ENCODE results near the gene ACCSL.

ACCSL gene

GRCh38 chr11:44033411-44033850, 14.3 kb upstream of the ACCSL start:
- Histone ChIP-seq H3K4me3 (ENCODE audit: low read length in 2 of 2) (no peak overlapping the region), H3K27ac (ENCODE audit: low read length) (peak overlapping the region; percentile 82), H3K27me3 (ENCODE audit: control insufficient read depth in 1 of 2, insufficient read depth in 2 of 2, low read length in 2 of 2) (no peaks in the 10 kb centered on the region), H3K9ac (ENCODE audit: low read length in 2 of 2) (no peak overlapping the region), H3K36me3 (ENCODE audit: control insufficient read depth in 2 of 2, insufficient read depth in 2 of 2, low read length in 2 of 2) (no peaks in the 10 kb centered on the region), H3K4me1 (ENCODE audit: control insufficient read depth, insufficient read depth, low read length) (peaks cover 50% of the 10 kb centered on the region), H3K9me3 (ENCODE audit: control insufficient read depth in 2 of 2, low read length in 2 of 2) (no peaks in the 10 kb centered on the region)

GRCh38 chr11:44033856-44034255, 13.9 kb upstream of the ACCSL start:
- Histone ChIP-seq H3K4me1 (ENCODE audit: control insufficient read depth, insufficient read depth, low read length) (peaks cover 50% of the 10 kb centered on the region), H3K27ac (ENCODE audit: low read length) (no peak overlapping the region), H3K4me3 (ENCODE audit: low read length in 2 of 2) (no peak overlapping the region), H3K9me3 (ENCODE audit: control insufficient read depth in 2 of 2, low read length in 2 of 2) (no peaks in the 10 kb centered on the region), H3K9ac (ENCODE audit: low read length in 2 of 2) (no peak overlapping the region), H3K27me3 (ENCODE audit: control insufficient read depth in 1 of 2, insufficient read depth in 2 of 2, low read length in 2 of 2) (no peaks in the 10 kb centered on the region), H3K36me3 (ENCODE audit: control insufficient read depth in 2 of 2, insufficient read depth in 2 of 2, low read length in 2 of 2) (no peaks in the 10 kb centered on the region)

GRCh38 chr11:44034639-44035038, 13.1 kb upstream of the ACCSL start:
- Histone ChIP-seq H3K27me3 (ENCODE audit: control insufficient read depth in 1 of 2, insufficient read depth in 2 of 2, low read length in 2 of 2) (no peaks in the 10 kb centered on the region), H3K27ac (ENCODE audit: low read length) (no peak overlapping the region), H3K36me3 (ENCODE audit: control insufficient read depth in 2 of 2, insufficient read depth in 2 of 2, low read length in 2 of 2) (no peaks in the 10 kb centered on the region), H3K4me3 (ENCODE audit: low read length in 2 of 2) (no peak overlapping the region), H3K9ac (ENCODE audit: low read length in 2 of 2) (no peak overlapping the region), H3K4me1 (ENCODE audit: control insufficient read depth, insufficient read depth, low read length) (peaks cover 45% of the 10 kb centered on the region), H3K9me3 (ENCODE audit: control insufficient read depth in 2 of 2, low read length in 2 of 2) (no peaks in the 10 kb centered on the region)

- Histone ChIP-seq H3K9me3 (ENCODE audit: control insufficient read depth in 2 of 2, low read length in 2 of 2) (no peaks in the 10 kb centered on the region), H3K36me3 (ENCODE audit: control insufficient read depth in 2 of 2, insufficient read depth in 2 of 2, low read length in 2 of 2) (no peaks in the 10 kb centered on the region), H3K27ac (ENCODE audit: low read length) (peak overlapping the region; percentile 2), H3K4me1 (ENCODE audit: control insufficient read depth, insufficient read depth, low read length) (peaks cover 23% of the 10 kb centered on the region), H3K27me3 (ENCODE audit: control insufficient read depth in 1 of 2, insufficient read depth in 2 of 2, low read length in 2 of 2) (no peaks in the 10 kb centered on the region), H3K9ac (ENCODE audit: low read length in 2 of 2) (no peak overlapping the region), H3K4me3 (ENCODE audit: low read length in 2 of 2) (peak overlapping the region in 1 of 2 donors; percentile 22)
Observed at GRCh38 chr11:44036811-44037657, 10.7 kb upstream of the ACCSL start.

GRCh38 chr11:44037658-44037998, 10.2 kb upstream of the ACCSL start:
- Histone ChIP-seq H3K4me3 (ENCODE audit: low read length in 2 of 2) (no peak overlapping the region), H3K27me3 (ENCODE audit: control insufficient read depth in 1 of 2, insufficient read depth in 2 of 2, low read length in 2 of 2) (no peaks in the 10 kb centered on the region), H3K36me3 (ENCODE audit: control insufficient read depth in 2 of 2, insufficient read depth in 2 of 2, low read length in 2 of 2) (no peaks in the 10 kb centered on the region), H3K9me3 (ENCODE audit: control insufficient read depth in 2 of 2, low read length in 2 of 2) (no peaks in the 10 kb centered on the region), H3K27ac (ENCODE audit: low read length) (peak overlapping the region; percentile 2), H3K9ac (ENCODE audit: low read length in 2 of 2) (no peak overlapping the region), H3K4me1 (ENCODE audit: control insufficient read depth, insufficient read depth, low read length) (peaks cover 17% of the 10 kb centered on the region)

- Histone ChIP-seq H3K36me3 (ENCODE audit: control insufficient read depth in 2 of 2, insufficient read depth in 2 of 2, low read length in 2 of 2) (no peaks in the 10 kb centered on the region), H3K27me3 (ENCODE audit: control insufficient read depth in 1 of 2, insufficient read depth in 2 of 2, low read length in 2 of 2) (peaks cover 0 to 2% of the 10 kb centered on the region in 2 donors), H3K9ac (ENCODE audit: low read length in 2 of 2) (no peak overlapping the region), H3K27ac (ENCODE audit: low read length) (no peak overlapping the region), H3K4me3 (ENCODE audit: low read length in 2 of 2) (no peak overlapping the region), H3K4me1 (ENCODE audit: control insufficient read depth, insufficient read depth, low read length) (no peaks in the 10 kb centered on the region), H3K9me3 (ENCODE audit: control insufficient read depth in 2 of 2, low read length in 2 of 2) (no peaks in the 10 kb centered on the region)
Observed at GRCh38 chr11:44043157-44043556, 4.6 kb upstream of the ACCSL start.

- no peaks in the 10 kb centered on the region for H3K36me3 ChIP-seq (ENCODE audit: control insufficient read depth in 2 of 2, insufficient read depth in 2 of 2, low read length in 2 of 2)
- H3K4me3 ChIP-seq (ENCODE audit: low read length in 2 of 2): no peak overlapping the region
- no peaks in the 10 kb centered on the region for H3K4me1 ChIP-seq (ENCODE audit: control insufficient read depth, insufficient read depth, low read length)
- peaks cover 2 to 4% of the 10 kb centered on the region in 2 donors for H3K27me3 ChIP-seq (ENCODE audit: control insufficient read depth in 1 of 2, insufficient read depth in 2 of 2, low read length in 2 of 2)
- H3K9me3 ChIP-seq (ENCODE audit: control insufficient read depth in 2 of 2, low read length in 2 of 2): no peaks in the 10 kb centered on the region
- no peak overlapping the region for H3K27ac ChIP-seq (ENCODE audit: low read length)
- no peak overlapping the region for H3K9ac ChIP-seq (ENCODE audit: low read length in 2 of 2)
Observed at GRCh38 chr11:44046182-44046581, 1.6 kb upstream of the ACCSL start.

GRCh38 chr11:44047298-44047697, 483 bp upstream of the ACCSL start:
- Histone ChIP-seq H3K36me3 (ENCODE audit: control insufficient read depth in 2 of 2, insufficient read depth in 2 of 2, low read length in 2 of 2) (no peaks in the 10 kb centered on the region), H3K4me1 (ENCODE audit: control insufficient read depth, insufficient read depth, low read length) (no peaks in the 10 kb centered on the region), H3K27ac (ENCODE audit: low read length) (no peak overlapping the region), H3K9me3 (ENCODE audit: control insufficient read depth in 2 of 2, low read length in 2 of 2) (no peaks in the 10 kb centered on the region), H3K9ac (ENCODE audit: low read length in 2 of 2) (no peak overlapping the region), H3K4me3 (ENCODE audit: low read length in 2 of 2) (no peak overlapping the region), H3K27me3 (ENCODE audit: control insufficient read depth in 1 of 2, insufficient read depth in 2 of 2, low read length in 2 of 2) (peaks cover 2 to 6% of the 10 kb centered on the region in 2 donors)

GRCh38 chr11:44049832-44050231, 2.1 kb downstream of the ACCSL start:
- no peak overlapping the region for H3K9ac ChIP-seq (ENCODE audit: low read length in 2 of 2)

GRCh38 chr11:44051171-44051570, 3.4 kb downstream of the ACCSL start:
- H3K4me1 ChIP-seq (ENCODE audit: control insufficient read depth, insufficient read depth, low read length): no peaks in the 10 kb centered on the region
- H3K9ac ChIP-seq (ENCODE audit: low read length in 2 of 2): no peak overlapping the region
- H3K36me3 ChIP-seq (ENCODE audit: control insufficient read depth in 2 of 2, insufficient read depth in 2 of 2, low read length in 2 of 2): no peaks in the 10 kb centered on the region
- H3K4me3 ChIP-seq (ENCODE audit: low read length in 2 of 2): no peak overlapping the region
- H3K27ac ChIP-seq (ENCODE audit: low read length): no peak overlapping the region
- no peaks in the 10 kb centered on the region for H3K9me3 ChIP-seq (ENCODE audit: control insufficient read depth in 2 of 2, low read length in 2 of 2)
- peaks cover 2 to 4% of the 10 kb centered on the region in 2 donors for H3K27me3 ChIP-seq (ENCODE audit: control insufficient read depth in 1 of 2, insufficient read depth in 2 of 2, low read length in 2 of 2)

More at GRCh38 chr11:44049832-44050231, 2.1 kb downstream of the ACCSL start:
- no peak overlapping the region for H3K27ac ChIP-seq (ENCODE audit: low read length)
- H3K4me3 ChIP-seq (ENCODE audit: low read length in 2 of 2): no peak overlapping the region
- no peaks in the 10 kb centered on the region for H3K4me1 ChIP-seq (ENCODE audit: control insufficient read depth, insufficient read depth, low read length)
- no peaks in the 10 kb centered on the region for H3K9me3 ChIP-seq (ENCODE audit: control insufficient read depth in 2 of 2, low read length in 2 of 2)
- H3K27me3 ChIP-seq (ENCODE audit: control insufficient read depth in 1 of 2, insufficient read depth in 2 of 2, low read length in 2 of 2): peaks cover 2 to 4% of the 10 kb centered on the region in 2 donors
- no peaks in the 10 kb centered on the region for H3K36me3 ChIP-seq (ENCODE audit: control insufficient read depth in 2 of 2, insufficient read depth in 2 of 2, low read length in 2 of 2)

- no peaks in the 10 kb centered on the region for H3K36me3 ChIP-seq (ENCODE audit: control insufficient read depth in 2 of 2, insufficient read depth in 2 of 2, low read length in 2 of 2)
- no peaks in the 10 kb centered on the region for H3K9me3 ChIP-seq (ENCODE audit: control insufficient read depth in 2 of 2, low read length in 2 of 2)
- no peak overlapping the region for H3K27ac ChIP-seq (ENCODE audit: low read length)
- no peak overlapping the region for H3K4me3 ChIP-seq (ENCODE audit: low read length in 2 of 2)
- no peaks in the 10 kb centered on the region for H3K27me3 ChIP-seq (ENCODE audit: control insufficient read depth in 1 of 2, insufficient read depth in 2 of 2, low read length in 2 of 2)
- no peaks in the 10 kb centered on the region for H3K4me1 ChIP-seq (ENCODE audit: control insufficient read depth, insufficient read depth, low read length)
- H3K9ac ChIP-seq (ENCODE audit: low read length in 2 of 2): no peak overlapping the region
Observed at GRCh38 chr11:44057340-44057739, 9.6 kb downstream of the ACCSL start.

Measured in stomach smooth muscle (tissue), 2 donors.